Neural cell (in vitro differentiated cells): ENCODE results near the gene BABAM2.

Experiments used
- EP300 ChIP-seq: fragments of 450-650 bp; conservative IDR thresholded peaks from 2 replicates; pipeline ENCODE4 v1.6.1; 2014; ENCODE audit warnings: antibody characterized with exemption, mild to moderate bottlenecking, moderate library complexity; ENCODE audit not compliant: poor library complexity, severe bottlenecking
- EZH2 ChIP-seq: fragments of 200-600, 300-800 bp; shearing (Covaris generic), sonication (generic); IDR thresholded peaks from 2 replicates; pipeline ENCODE4 v1.6.1; 2014; ENCODE audit warnings: antibody characterized with exemption, low read length, borderline replicate concordance, mild to moderate bottlenecking; ENCODE audit not compliant: insufficient read depth, poor library complexity, severe bottlenecking
- POLR2AphosphoS5 ChIP-seq: IDR thresholded peaks from 2 replicates; pipeline ENCODE4 v1.6.1; 2012
- RAD21 ChIP-seq: fragments of 450-650 bp; conservative IDR thresholded peaks from 2 replicates; pipeline ENCODE4 v1.6.1; 2014; ENCODE audit warnings: antibody characterized with exemption, mild to moderate bottlenecking, moderate library complexity
- TF ChIP-seq, protein P1 (sequence below): fragments of 450-650 bp; IDR thresholded peaks from 2 replicates; pipeline ENCODE4 v1.5.1; 2014; ENCODE audit warnings: antibody characterized with exemption, mild to moderate bottlenecking, moderate library complexity; ENCODE audit not compliant: poor library complexity, severe bottlenecking

DNA sequence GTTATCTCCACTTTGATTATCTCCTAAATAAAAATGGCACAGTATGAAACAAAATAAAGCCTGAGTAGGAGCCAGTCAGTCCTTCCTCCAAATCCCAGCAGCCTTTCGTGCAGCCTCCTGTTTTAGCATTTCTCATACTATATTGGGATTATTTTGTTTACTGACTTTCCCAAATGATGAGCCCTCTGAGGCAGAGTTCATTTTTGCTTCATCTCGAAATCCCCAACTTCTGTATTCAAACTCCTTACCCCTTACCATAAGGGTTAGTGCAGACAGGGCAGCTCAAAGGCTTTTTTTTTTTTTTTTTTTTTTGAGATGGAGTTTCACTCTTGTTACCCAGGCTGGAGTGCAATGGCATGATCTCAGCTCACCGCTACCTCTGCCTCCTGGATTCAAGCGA is 388.8 kb downstream of the BABAM2 start:
- TF ChIP-seq RAD21 (no peak), POLR2AphosphoS5 (no peak), EP300 (no peak), EZH2 (no peak)
- TF ChIP-seq, protein P1, sequence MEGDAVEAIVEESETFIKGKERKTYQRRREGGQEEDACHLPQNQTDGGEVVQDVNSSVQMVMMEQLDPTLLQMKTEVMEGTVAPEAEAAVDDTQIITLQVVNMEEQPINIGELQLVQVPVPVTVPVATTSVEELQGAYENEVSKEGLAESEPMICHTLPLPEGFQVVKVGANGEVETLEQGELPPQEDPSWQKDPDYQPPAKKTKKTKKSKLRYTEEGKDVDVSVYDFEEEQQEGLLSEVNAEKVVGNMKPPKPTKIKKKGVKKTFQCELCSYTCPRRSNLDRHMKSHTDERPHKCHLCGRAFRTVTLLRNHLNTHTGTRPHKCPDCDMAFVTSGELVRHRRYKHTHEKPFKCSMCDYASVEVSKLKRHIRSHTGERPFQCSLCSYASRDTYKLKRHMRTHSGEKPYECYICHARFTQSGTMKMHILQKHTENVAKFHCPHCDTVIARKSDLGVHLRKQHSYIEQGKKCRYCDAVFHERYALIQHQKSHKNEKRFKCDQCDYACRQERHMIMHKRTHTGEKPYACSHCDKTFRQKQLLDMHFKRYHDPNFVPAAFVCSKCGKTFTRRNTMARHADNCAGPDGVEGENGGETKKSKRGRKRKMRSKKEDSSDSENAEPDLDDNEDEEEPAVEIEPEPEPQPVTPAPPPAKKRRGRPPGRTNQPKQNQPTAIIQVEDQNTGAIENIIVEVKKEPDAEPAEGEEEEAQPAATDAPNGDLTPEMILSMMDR, result no peak
